MCF 10A (cell line): Measurements from ENCODE around the gene CLEC16A. TPM values are rescaled to one million over a fixed set of nuclear protein-coding genes. Genes with fewer than 3 reads are reported as not detected.

Source experiments
- BruUV-seq: library from RNA; stranded (reverse); fragments of 400-500 nt; replicated peaks from 2 replicates; lab custom pipeline; 2021; lab: Mats Ljungman, UMichigan
- CTCF ChIA-PET: fragments of 300-600 bp; sonication (Branson Sonifier 250); formaldehyde crosslinking; extraction: SDS; loops from one replicate; lab custom pipeline; 2021; ENCODE audit warnings: antibody characterized with exemption, inconsistent platforms; lab: Yijun Ruan, JAX
- POLR2A ChIA-PET: fragments of 300-600, 350-650 bp; sonication (Branson Sonifier 250); formaldehyde crosslinking; extraction: SDS; loops from one replicate; lab custom pipeline; 2020; ENCODE audit warnings: antibody characterized with exemption, inconsistent platforms; lab: Yijun Ruan, JAX
- DNase-seq: peaks from one replicate; pipeline ENCODE4 v3.0.0-alpha.2; 2018; ENCODE audit not compliant: unreplicated experiment
- H3K27ac Mint-ChIP-seq: one replicate; pipeline ENCODE4 v1.8.0; 2022; ENCODE audit warnings: mild to moderate bottlenecking, low read depth, mixed read lengths; ENCODE audit not compliant: unreplicated experiment
- H3K27me3 Mint-ChIP-seq: one replicate; pipeline ENCODE4 v1.8.0; 2022; ENCODE audit warnings: mixed read lengths; ENCODE audit not compliant: insufficient read depth, unreplicated experiment
- H3K36me3 Mint-ChIP-seq: one replicate; pipeline ENCODE4 v1.8.0; 2022; ENCODE audit warnings: mild to moderate bottlenecking, moderate library complexity, mixed read lengths; ENCODE audit not compliant: insufficient read depth, unreplicated experiment
- H3K4me1 Mint-ChIP-seq: one replicate; pipeline ENCODE4 v1.8.0; 2022; ENCODE audit warnings: mixed read lengths; ENCODE audit not compliant: insufficient read depth, unreplicated experiment
- H3K4me3 Mint-ChIP-seq: one replicate; pipeline ENCODE4 v1.8.0; 2022; ENCODE audit warnings: mild to moderate bottlenecking, moderate library complexity, mixed read lengths; ENCODE audit not compliant: unreplicated experiment
- H3K9me3 Mint-ChIP-seq: one replicate; pipeline ENCODE4 v1.8.0; 2022; ENCODE audit warnings: mixed read lengths; ENCODE audit not compliant: unreplicated experiment
- intact Hi-C: fragments of 100-400 bp; cut with micrococcal nuclease; formaldehyde crosslinking; loops from 2 replicates; pipeline ENCODE4 v1.14.1; 2022
- total RNA-seq: library from RNA; stranded (reverse); gene quantifications from 2 replicates; pipeline ENCODE4 v1.2.3, GENCODE V29; 2022
- TF ChIP-seq, protein P1 (sequence below): fragments of 200-600 bp; IDR thresholded peaks from one replicate; pipeline ENCODE4 v1.8.0; 2022; ENCODE audit warnings: antibody characterized with exemption, mild to moderate bottlenecking; ENCODE audit not compliant: unreplicated experiment

Gene CLEC16A
- total RNA-seq, 1 experiment from 2014 or later: 32.4 TPM

DNA sequence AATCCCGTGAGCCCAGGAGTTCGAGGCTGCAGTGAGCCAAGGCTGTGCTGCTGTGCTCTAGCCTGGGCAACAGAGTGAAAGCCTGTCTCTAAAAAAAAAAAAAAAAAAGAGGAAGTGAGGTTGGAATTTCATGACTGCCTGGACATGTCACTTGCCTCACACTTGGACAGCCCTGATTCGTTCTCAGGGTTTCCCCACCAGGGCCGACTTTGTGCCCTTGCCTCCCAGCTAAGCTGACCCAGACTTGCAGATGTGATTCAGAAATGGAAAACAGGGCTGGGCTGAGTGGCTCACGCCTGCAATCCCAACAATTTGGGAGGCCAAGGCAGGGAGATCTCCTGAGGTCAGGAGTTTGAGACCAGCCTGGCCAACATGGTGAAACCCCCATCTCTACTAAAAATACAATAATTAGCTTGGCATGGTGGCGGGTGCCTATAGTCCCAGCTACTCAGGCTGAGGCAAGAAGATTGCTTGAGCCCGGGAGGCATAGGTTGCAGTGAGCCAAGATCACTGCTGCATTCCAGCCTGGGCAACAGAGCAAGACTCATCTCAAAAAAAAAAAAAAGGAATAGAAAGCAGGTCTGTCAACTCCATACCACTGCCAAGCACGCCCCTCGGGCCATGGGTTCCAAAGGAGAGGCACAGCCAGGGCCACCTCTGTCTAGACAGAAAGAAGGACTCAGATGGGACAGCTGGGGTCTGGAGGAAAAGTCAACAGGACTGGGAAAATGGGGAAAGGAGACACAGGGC lies 264.7 kb downstream of the CLEC16A start:
- no peak overlapping the region for H3K27ac Mint-ChIP-seq
- ChIA-PET CTCF (interaction anchor here (0.6 to 1.3 kb wide), 4 partner anchors 9 to 173 kb away, joined by 3 to 4 read pairs (median 3); no protein-coding TSS in a partner anchor), POLR2A (no interaction called here)
- no TSS peak for BruUV-seq
- TF ChIP-seq, protein P1, sequence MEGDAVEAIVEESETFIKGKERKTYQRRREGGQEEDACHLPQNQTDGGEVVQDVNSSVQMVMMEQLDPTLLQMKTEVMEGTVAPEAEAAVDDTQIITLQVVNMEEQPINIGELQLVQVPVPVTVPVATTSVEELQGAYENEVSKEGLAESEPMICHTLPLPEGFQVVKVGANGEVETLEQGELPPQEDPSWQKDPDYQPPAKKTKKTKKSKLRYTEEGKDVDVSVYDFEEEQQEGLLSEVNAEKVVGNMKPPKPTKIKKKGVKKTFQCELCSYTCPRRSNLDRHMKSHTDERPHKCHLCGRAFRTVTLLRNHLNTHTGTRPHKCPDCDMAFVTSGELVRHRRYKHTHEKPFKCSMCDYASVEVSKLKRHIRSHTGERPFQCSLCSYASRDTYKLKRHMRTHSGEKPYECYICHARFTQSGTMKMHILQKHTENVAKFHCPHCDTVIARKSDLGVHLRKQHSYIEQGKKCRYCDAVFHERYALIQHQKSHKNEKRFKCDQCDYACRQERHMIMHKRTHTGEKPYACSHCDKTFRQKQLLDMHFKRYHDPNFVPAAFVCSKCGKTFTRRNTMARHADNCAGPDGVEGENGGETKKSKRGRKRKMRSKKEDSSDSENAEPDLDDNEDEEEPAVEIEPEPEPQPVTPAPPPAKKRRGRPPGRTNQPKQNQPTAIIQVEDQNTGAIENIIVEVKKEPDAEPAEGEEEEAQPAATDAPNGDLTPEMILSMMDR: no peak
- peak; percentile 62 for DNase-seq
- no peaks in the 10 kb centered on the region for H3K9me3 Mint-ChIP-seq
- peaks cover 6% of the 10 kb centered on the region for H3K4me1 Mint-ChIP-seq
- H3K27me3 Mint-ChIP-seq: no peaks in the 10 kb centered on the region
- intact Hi-C loops: no loop called here
- H3K36me3 Mint-ChIP-seq: no peaks in the 10 kb centered on the region
- H3K4me3 Mint-ChIP-seq: no peak overlapping the region

DNA sequence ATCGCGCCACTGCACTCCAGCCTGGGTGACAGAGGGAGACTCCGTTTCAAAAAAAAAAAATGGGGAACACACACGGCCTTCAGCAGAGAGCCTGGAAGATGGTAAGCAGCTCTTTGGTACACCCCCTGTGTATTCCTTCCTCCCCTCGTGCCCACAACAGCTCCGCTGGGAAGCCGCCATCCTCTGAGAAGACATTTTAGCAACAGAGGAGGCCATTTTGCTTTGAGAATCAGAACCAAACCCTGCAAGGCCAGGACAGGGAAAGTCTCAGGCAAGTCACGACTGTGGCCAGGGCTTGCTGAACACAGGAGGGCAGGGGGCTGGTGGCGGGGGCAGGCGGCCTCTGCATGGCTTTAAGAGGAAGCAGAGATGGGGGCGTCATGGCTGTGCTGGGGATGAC lies 265.9 kb downstream of the CLEC16A start:
- Mint-ChIP-seq H3K4me1 (peaks cover 6% of the 10 kb centered on the region), H3K27ac (no peak overlapping the region), H3K4me3 (no peak overlapping the region), H3K9me3 (no peaks in the 10 kb centered on the region), H3K36me3 (no peaks in the 10 kb centered on the region), H3K27me3 (no peaks in the 10 kb centered on the region)
- TF ChIP-seq, protein P1: no peak
- intact Hi-C loops: no loop called here
- CTCF ChIA-PET: interaction anchor here (0.6 to 1.3 kb wide), 3 partner anchors 8 to 49 kb away, joined by 3 to 4 read pairs (median 4); no protein-coding TSS in a partner anchor
- POLR2A ChIA-PET: no interaction called here
- no TSS peak for BruUV-seq
- no peak for DNase-seq

DNA sequence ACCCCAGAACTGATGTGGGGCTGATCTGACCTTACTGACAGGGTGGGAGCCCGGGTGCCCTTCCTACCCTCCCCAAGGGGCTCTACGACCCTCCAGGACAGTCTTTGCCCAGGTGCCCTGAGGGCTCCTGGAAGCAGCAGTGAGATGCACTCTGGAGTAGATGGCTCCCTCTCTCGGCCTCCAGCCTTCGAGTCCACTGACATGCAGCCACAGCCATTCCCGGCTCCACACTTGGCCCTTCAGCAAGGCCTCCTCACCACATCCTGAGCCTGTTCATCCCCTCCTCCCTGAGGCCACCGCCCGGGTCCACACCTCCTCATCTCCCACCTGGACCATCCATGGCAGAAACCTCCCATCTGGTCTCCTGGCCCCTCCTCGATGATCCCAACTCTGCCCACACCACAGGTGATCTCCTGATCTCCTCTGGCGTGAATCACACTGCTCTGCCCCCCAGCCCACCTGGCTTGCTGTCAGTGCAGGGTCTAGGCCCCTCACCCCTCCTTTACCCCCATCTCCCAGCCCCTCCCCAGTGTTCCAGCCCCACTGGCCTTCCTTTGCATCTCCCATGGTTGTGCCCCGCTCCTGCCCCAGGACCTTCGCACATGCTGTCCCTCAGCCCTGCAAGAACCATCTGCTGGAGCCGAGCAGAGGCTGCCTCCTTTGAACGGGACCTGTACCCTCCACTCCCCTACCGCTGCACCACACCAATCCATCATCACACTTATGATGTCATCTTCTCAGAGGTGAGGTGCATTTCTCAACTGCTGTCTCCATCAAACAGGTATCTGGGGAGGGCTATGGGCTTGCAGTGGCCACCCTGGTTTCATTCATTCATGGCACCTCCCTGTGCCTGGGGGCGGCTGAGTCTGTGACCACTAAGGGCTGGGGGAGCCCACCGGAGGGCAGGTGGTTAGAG lies 267.0 kb downstream of the CLEC16A start:
- Mint-ChIP-seq H3K27ac (no peak overlapping the region), H3K4me3 (no peak overlapping the region), H3K9me3 (peaks cover 9% of the 10 kb centered on the region), H3K27me3 (no peaks in the 10 kb centered on the region), H3K36me3 (no peaks in the 10 kb centered on the region), H3K4me1 (peaks cover 6% of the 10 kb centered on the region)
- intact Hi-C loops: no loop called here
- ChIA-PET POLR2A (no interaction called here), CTCF (interaction anchor here (0.8 kb wide), 1 partner anchor 36 kb away, joined by 3 read pairs; no protein-coding TSS in a partner anchor)
- no peak for DNase-seq
- TF ChIP-seq, protein P1: no peak
- BruUV-seq: no TSS peak
